ENCODE results near the gene CALY. TPM values are rescaled to one million over a fixed set of nuclear protein-coding genes. Genes with fewer than 3 reads are reported as not detected.

CALY gene
- total RNA-seq, 2 donors from 2014 or later = 1.8 TPM; not detected in 1

GRCh38 chr10:133332936-133333699 lies 3.6 kb downstream of the CALY start:
- H3K9me3 ChIP-seq = no peaks in the 10 kb centered on the region
- intact Hi-C loops (cut with DNase I) = no loop called here
- H3K27me3 ChIP-seq = peaks cover 0 to 36% of the 10 kb centered on the region in 2 donors
- 64 to 72% methylated on average over 26 to 30 of the region's 30 CpGs for WGBS, 2 donors
- peaks cover 32% of the 10 kb centered on the region for H3K4me1 ChIP-seq
- no peak overlapping the region for H3K4me3 ChIP-seq
- no peak for DNase-seq
- no peak overlapping the region for H3K27ac ChIP-seq
- TF ChIP-seq POLR2A (IDR thresholded peaks at IDR 0.05) (no peak), CTCF (IDR thresholded peaks at IDR 0.05) (no peak)
- H3K36me3 ChIP-seq (replicated peaks in 1 of 2; ENCODE audit: insufficient read depth in 1 of 2, low read depth in 2 of 2) = no peaks in the 10 kb centered on the region
- no peak for ATAC-seq

DNA sequence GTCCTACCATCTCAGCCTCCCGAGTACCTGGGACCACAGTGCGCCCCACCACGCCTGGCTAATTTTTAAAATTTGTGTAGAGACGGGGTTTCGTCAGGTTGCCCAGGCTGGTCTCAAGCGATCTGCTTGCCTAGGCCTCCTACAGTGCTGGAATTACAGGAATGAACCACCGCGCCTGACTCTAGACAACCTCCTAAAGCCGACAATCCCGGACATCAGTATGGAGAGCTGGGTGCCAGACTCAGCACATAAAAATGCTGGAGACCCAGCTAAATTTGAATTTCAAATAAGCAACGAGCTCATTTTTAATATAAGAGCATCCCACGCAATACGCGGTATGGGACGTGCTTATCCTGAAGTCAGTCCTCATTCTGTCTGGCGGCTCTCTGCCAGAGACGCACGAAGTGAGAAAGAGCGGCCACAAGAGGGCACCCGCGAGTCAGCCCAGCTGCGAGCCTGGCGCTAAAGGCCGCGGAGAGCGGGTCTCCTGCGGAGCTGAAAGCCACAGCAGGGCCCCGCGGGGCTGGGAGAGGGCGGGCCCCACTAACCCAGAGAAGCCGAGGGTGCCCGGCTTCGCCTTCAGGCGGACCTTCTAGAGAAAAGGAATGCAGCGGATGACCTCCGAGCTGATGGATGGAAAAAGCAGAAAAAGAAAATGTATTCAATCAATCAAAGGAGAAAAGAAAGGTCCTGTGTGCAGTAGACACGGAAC lies 7.0 kb downstream of the CALY start:
- WGBS, 2 donors = 8 to 9% methylated on average over 26 to 37 of the region's 37 CpGs

GRCh38 chr10:133328358-133329343 lies 8.0 kb downstream of the CALY start:
- intact Hi-C loops (cut with DNase I) = no loop called here
- no peak overlapping the region for H3K27ac ChIP-seq
- peaks cover 0 to 32% of the 10 kb centered on the region in 2 donors for H3K27me3 ChIP-seq
- no peaks in the 10 kb centered on the region for H3K36me3 ChIP-seq (replicated peaks in 1 of 2; ENCODE audit: insufficient read depth in 1 of 2, low read depth in 2 of 2)
- ATAC-seq (no peak), DNase-seq (no peak)
- TF ChIP-seq CTCF (IDR thresholded peaks at IDR 0.05) = no peak
- no peak for TF ChIP-seq POLR2A (IDR thresholded peaks at IDR 0.05)
- peaks cover 29% of the 10 kb centered on the region for H3K4me1 ChIP-seq
- no peaks in the 10 kb centered on the region for H3K9me3 ChIP-seq
- 58 to 71% methylated on average over 12 to 15 of the region's 15 CpGs for WGBS, 2 donors
- H3K4me3 ChIP-seq = no peak overlapping the region

More for the DNA sequence above, 7.0 kb downstream of the CALY start:
- ATAC-seq (peak; percentile 90), DNase-seq (peak; percentile 86 to 92 (median 88))
- Histone ChIP-seq H3K4me1 (peaks cover 29% of the 10 kb centered on the region), H3K27ac (no peak overlapping the region), H3K9me3 (no peaks in the 10 kb centered on the region), H3K36me3 (replicated peaks in 1 of 2; ENCODE audit: insufficient read depth in 1 of 2, low read depth in 2 of 2) (no peaks in the 10 kb centered on the region), H3K4me3 (no peak overlapping the region), H3K27me3 (peaks cover 0 to 34% of the 10 kb centered on the region in 2 donors)
- peak; percentile 78 to 93 (median 91) for TF ChIP-seq CTCF (IDR thresholded peaks at IDR 0.05)
- TF ChIP-seq POLR2A (IDR thresholded peaks at IDR 0.05) = no peak
- intact Hi-C loops (cut with DNase I) = no loop called here

- DNase-seq = no peak
- no peaks in the 10 kb centered on the region for H3K36me3 ChIP-seq (replicated peaks in 1 of 2; ENCODE audit: insufficient read depth in 1 of 2, low read depth in 2 of 2)
- intact Hi-C loops (cut with DNase I) = no loop called here
- 28 to 43% methylated on average over 5 to 12 of the region's 12 CpGs for WGBS, 2 donors
- peaks cover 0 to 32% of the 10 kb centered on the region in 2 donors for H3K27me3 ChIP-seq
- H3K9me3 ChIP-seq = no peaks in the 10 kb centered on the region
- H3K4me1 ChIP-seq = peaks cover 29% of the 10 kb centered on the region
- no peak for ATAC-seq
- H3K4me3 ChIP-seq = no peak overlapping the region
- TF ChIP-seq POLR2A (IDR thresholded peaks at IDR 0.05) (no peak), CTCF (IDR thresholded peaks at IDR 0.05) (no peak)
- no peak overlapping the region for H3K27ac ChIP-seq
Observed at GRCh38 chr10:133327651-133328357, 8.9 kb downstream of the CALY start.
